GM19395 (cell line): ENCODE results near the gene PTPN1.
"Not testable (repeated sequence)": the region's sequence is repeated elsewhere in the genome, so short reads cannot be mapped to it uniquely, and the experiment has no call there.

Experiments used
- ATAC-seq: cut with Tn5 transposase; IDR thresholded peaks from one replicate; pipeline ENCODE4 v1.9.1; 2021; ENCODE audit warnings: mild to moderate bottlenecking, moderate library complexity; ENCODE audit not compliant: unreplicated experiment

The PTPN1 gene

GRCh38 chr20:50602432-50603088 lies 92.4 kb downstream of the PTPN1 start:
- no peak for ATAC-seq

GRCh38 chr20:50604451-50604850 lies 94.3 kb downstream of the PTPN1 start:
- no peak for ATAC-seq

- no peak for ATAC-seq
These were observed 95.0 kb downstream of the PTPN1 start for GRCh38 chr20:50605136-50605535.

GRCh38 chr20:50607436-50607835 lies 97.3 kb downstream of the PTPN1 start:
- ATAC-seq, result no peak

GRCh38 chr20:50607850-50608749 lies 97.9 kb downstream of the PTPN1 start:
- ATAC-seq, result no peak

- ATAC-seq, result no peak
These were observed 98.5 kb downstream of the PTPN1 start for GRCh38 chr20:50608750-50609104.

GRCh38 chr20:50609438-50609989 lies 99.3 kb downstream of the PTPN1 start:
- ATAC-seq, result no peak

GRCh38 chr20:50610212-50610718 lies 100.1 kb downstream of the PTPN1 start:
- ATAC-seq, result no peak

GRCh38 chr20:50611128-50611810 lies 101.1 kb downstream of the PTPN1 start:
- ATAC-seq, result no peak

- no peak for ATAC-seq
These were observed 103.4 kb downstream of the PTPN1 start for GRCh38 chr20:50613438-50614169.

GRCh38 chr20:50615407-50615806 lies 105.2 kb downstream of the PTPN1 start:
- no peak for ATAC-seq

- no peak for ATAC-seq
These were observed 106.8 kb downstream of the PTPN1 start for GRCh38 chr20:50617022-50617421.

- ATAC-seq, result no peak
These were observed 108.4 kb downstream of the PTPN1 start for GRCh38 chr20:50618537-50618936.

- ATAC-seq, result not testable (repeated sequence)
These were observed 110.3 kb downstream of the PTPN1 start for GRCh38 chr20:50620459-50620858.

- ATAC-seq, result no peak
These were observed 111.0 kb downstream of the PTPN1 start for GRCh38 chr20:50621068-50621665.

GRCh38 chr20:50624351-50625016 lies 114.3 kb downstream of the PTPN1 start:
- no peak for ATAC-seq

- no peak for ATAC-seq
These were observed 115.9 kb downstream of the PTPN1 start for GRCh38 chr20:50625986-50626677.

- no peak for ATAC-seq
These were observed 117.6 kb downstream of the PTPN1 start for GRCh38 chr20:50627747-50628146.

- no peak for ATAC-seq
These were observed 118.1 kb downstream of the PTPN1 start for GRCh38 chr20:50628332-50628731.
